HG03135 (cell line): ENCODE results near the gene CARMIL3.
A peak's percentile ranks its signal among the peaks of the same experiment; 100 is the strongest.
"Not testable (repeated sequence)": the region's sequence is repeated elsewhere in the genome, so short reads cannot be mapped to it uniquely, and the experiment has no call there.

Experiments
- ATAC-seq: cut with Tn5 transposase; IDR thresholded peaks from one replicate; pipeline ENCODE4 v1.9.1; 2021; ENCODE audit warnings: mild to moderate bottlenecking, moderate library complexity; ENCODE audit not compliant: unreplicated experiment

The CARMIL3 gene

GRCh38 chr14:24093901-24094840 is 42.4 kb downstream of the CARMIL3 start, which contains the start of gene PCK2:
Gene PCK2, plus strand, starts transcription at chr14:24094311. Its CDS starts 95 bp downstream, at chr14:24094406.
- ATAC-seq: peak; percentile 45

- ATAC-seq: no peak
These were observed 43.0 kb downstream of the CARMIL3 start for GRCh38 chr14:24094841-24095270.

GRCh38 chr14:24095271-24096068 is 43.7 kb downstream of the CARMIL3 start:
- ATAC-seq: peak; percentile 68

GRCh38 chr14:24096545-24097181 is 44.9 kb downstream of the CARMIL3 start:
- no peak for ATAC-seq

GRCh38 chr14:24098229-24098926 is 46.6 kb downstream of the CARMIL3 start:
- ATAC-seq: no peak

GRCh38 chr14:24098927-24099813 is 47.4 kb downstream of the CARMIL3 start:
- ATAC-seq: no peak

GRCh38 chr14:24100197-24100981 is 48.6 kb downstream of the CARMIL3 start:
- ATAC-seq: no peak

GRCh38 chr14:24100982-24101494 is 49.2 kb downstream of the CARMIL3 start:
- ATAC-seq: no peak

- ATAC-seq: no peak
These were observed 50.7 kb downstream of the CARMIL3 start for GRCh38 chr14:24102357-24103048.

- ATAC-seq: no peak
These were observed 51.6 kb downstream of the CARMIL3 start for GRCh38 chr14:24103451-24103850.

- not testable (repeated sequence) for ATAC-seq
These were observed 53.9 kb downstream of the CARMIL3 start for GRCh38 chr14:24105609-24106239.

GRCh38 chr14:24106672-24107271 is 55.0 kb downstream of the CARMIL3 start:
- no peak for ATAC-seq

- ATAC-seq: no peak
These were observed 56.6 kb downstream of the CARMIL3 start for GRCh38 chr14:24108336-24108874.

- ATAC-seq: no peak
These were observed 58.3 kb downstream of the CARMIL3 start for GRCh38 chr14:24110060-24110459.

GRCh38 chr14:24110523-24110922 is 58.7 kb downstream of the CARMIL3 start:
- no peak for ATAC-seq

GRCh38 chr14:24113379-24113800 is 61.6 kb downstream of the CARMIL3 start:
- ATAC-seq: peak; percentile 2
